SK-N-SH (cell line): Measurements from ENCODE around the gene RNF168. TPM values are rescaled to one million over a fixed set of nuclear protein-coding genes. Genes with fewer than 3 reads are reported as not detected.

Source experiments
- CTCF ChIA-PET: fragments of 300-600, 350-600 bp; formaldehyde crosslinking; extraction: SDS; loops from one replicate; lab custom pipeline; 2021; lab: Yijun Ruan, JAX
- POLR2A ChIA-PET: fragments of 350-600 bp; sonication (Branson Sonifier 250); formaldehyde crosslinking; extraction: SDS; loops from one replicate; lab custom pipeline; 2020; ENCODE audit warnings: antibody characterized with exemption, inconsistent platforms; lab: Yijun Ruan, JAX
- DNase-seq: peaks from one replicate; pipeline ENCODE4 v3.0.0; 2012
- H2AFZ ChIP-seq: fragments of 200-600 bp; sonication (generic); 2 replicates; pipeline ENCODE4 v1.8.1; 2016; ENCODE audit warnings: antibody characterized with exemption, mild to moderate bottlenecking, low read depth
- H3F3A ChIP-seq: fragments of 200-600 bp; sonication (generic); replicated peaks from 2 replicates; pipeline ENCODE3; 2016; ENCODE audit warnings: antibody characterized with exemption, mild to moderate bottlenecking; ENCODE audit not compliant: insufficient read depth
- H3K27ac ChIP-seq, 2 experiments: fragments of 200-500 bp in 1 of 2; fragments of 200-600 bp in 1 of 2; sonication (Bioruptor generic) in 1 of 2; sonication (generic), shearing (Covaris generic) in 1 of 2; 2 replicates each; pipeline versions ENCODE4 v1.5.1 to v1.6.1; 2014 to 2016; ENCODE audit warnings: low read depth in 2 of 2, inconsistent platforms in 1 of 2, low read length in 1 of 2, mild to moderate bottlenecking in 1 of 2, mixed read lengths in 1 of 2
- H3K27me3 ChIP-seq: fragments of 200-600 bp; sonication (generic), shearing (Covaris generic); 2 replicates; pipeline ENCODE4 v1.6.1; 2016; ENCODE audit warnings: mixed run types; ENCODE audit not compliant: insufficient read depth
- H3K36me3 ChIP-seq, 2 experiments: fragments of 200-500 bp in 1 of 2; fragments of 200-600 bp in 1 of 2; sonication (Bioruptor generic) in 1 of 2; sonication (generic) in 1 of 2; replicated peaks in 1 of 2; 2 replicates each; pipeline versions ENCODE3 to v1.5.1; 2014 to 2016; ENCODE audit warnings: low read length in 1 of 2, mild to moderate bottlenecking in 1 of 2; ENCODE audit not compliant: insufficient read depth in 2 of 2, control insufficient read depth in 1 of 2
- H3K4me1 ChIP-seq, 2 experiments: fragments of 200-500 bp in 1 of 2; fragments of 200-600 bp in 1 of 2; sonication (Bioruptor generic) in 1 of 2; sonication (generic), shearing (Covaris generic) in 1 of 2; 2 replicates each; pipeline versions ENCODE4 v1.5.1 to v1.6.1; 2014 to 2016; ENCODE audit warnings: low read depth in 1 of 2, low read length in 1 of 2, mixed run types in 1 of 2; ENCODE audit not compliant: insufficient read depth in 2 of 2, control insufficient read depth in 1 of 2
- H3K4me2 ChIP-seq: fragments of 200-600 bp; sonication (generic), shearing (Covaris generic); 2 replicates; pipeline ENCODE4 v1.6.1; 2017; ENCODE audit warnings: mixed run types
- H3K4me3 ChIP-seq, 2 experiments: fragments of 200-500 bp in 1 of 2; fragments of 200-600 bp in 1 of 2; sonication (Bioruptor generic) in 1 of 2; sonication (generic), shearing (Covaris generic) in 1 of 2; 2 replicates each; pipeline versions ENCODE4 v1.5.1 to v1.8.1; 2014 to 2016; ENCODE audit warnings: low read depth in 2 of 2, inconsistent platforms in 1 of 2, low read length in 1 of 2, mild to moderate bottlenecking in 1 of 2, mixed read lengths in 1 of 2, moderate library complexity in 1 of 2
- H3K79me2 ChIP-seq: fragments of 200-600 bp; sonication (generic); 2 replicates; pipeline ENCODE4 v1.8.1; 2017; ENCODE audit warnings: mild to moderate bottlenecking; ENCODE audit not compliant: insufficient read depth
- H3K9ac ChIP-seq: fragments of 200-600 bp; sonication (generic); 2 replicates; pipeline ENCODE4 v1.6.1; 2017; ENCODE audit warnings: mixed run types
- H3K9me2 ChIP-seq: fragments of 200-600 bp; sonication (generic); 2 replicates; pipeline ENCODE4 v1.6.1; 2017; ENCODE audit warnings: mixed run types
- H3K9me3 ChIP-seq: fragments of 200-600 bp; sonication (generic); 2 replicates; pipeline ENCODE4 v1.6.1; 2017; ENCODE audit warnings: mixed run types, mild to moderate bottlenecking, moderate library complexity
- H4K20me1 ChIP-seq: fragments of 200-600 bp; sonication (generic); 2 replicates; pipeline ENCODE4 v1.6.1; 2017; ENCODE audit warnings: mild to moderate bottlenecking, mixed run types; ENCODE audit not compliant: insufficient read depth
- CHD2 ChIP-seq: fragments of 150-350 bp; IDR thresholded peaks from 2 replicates; pipeline ENCODE4 v1.6.1; 2018; ENCODE audit warnings: low read length; ENCODE audit not compliant: partially characterized antibody
- ELF1 ChIP-seq: IDR thresholded peaks from 2 replicates; pipeline ENCODE4 v1.4.0; 2012
- EP300 ChIP-seq, 2 experiments: IDR thresholded peaks; 2 replicates each; pipeline versions ENCODE4 v1.4.0 to v1.6.1; 2012; ENCODE audit warnings: borderline replicate concordance in 1 of 2, low read depth in 1 of 2, low read length in 1 of 2
- EZH2phosphoT487 ChIP-seq: fragments of 200-600 bp; sonication (generic); IDR thresholded peaks from 2 replicates; pipeline ENCODE4 v1.6.1; 2017; ENCODE audit warnings: low read depth, mixed run types, mild to moderate bottlenecking, antibody characterized with exemption, moderate library complexity, borderline replicate concordance
- FOSL2 ChIP-seq: IDR thresholded peaks from 2 replicates; pipeline ENCODE4 v1.4.0; 2012; ENCODE audit warnings: low read depth, mild to moderate bottlenecking, moderate library complexity, borderline replicate concordance
- FOXJ3 ChIP-seq: sonication (generic); formaldehyde crosslinking; IDR thresholded peaks from 2 replicates; pipeline ENCODE4 v1.5.1; 2020; ENCODE audit warnings: mild to moderate bottlenecking, missing genetic modification reagents
- FOXM1 ChIP-seq: IDR thresholded peaks from 2 replicates; pipeline ENCODE4 v1.4.0; 2012; ENCODE audit warnings: low read depth, mild to moderate bottlenecking
- JUND ChIP-seq: IDR thresholded peaks from 2 replicates; pipeline ENCODE4 v1.4.0; 2012
- MEF2A ChIP-seq: IDR thresholded peaks from 2 replicates; pipeline ENCODE4 v1.4.0; 2012; ENCODE audit warnings: low read depth, borderline replicate concordance
- NFIC ChIP-seq: IDR thresholded peaks from 2 replicates; pipeline ENCODE4 v1.4.0; 2012; ENCODE audit warnings: borderline replicate concordance
- NRF1 ChIP-seq: IDR thresholded peaks from 2 replicates; pipeline ENCODE4 v1.6.1; 2012; ENCODE audit warnings: low read depth, mild to moderate bottlenecking, low read length
- RAD21 ChIP-seq: IDR thresholded peaks from 2 replicates; pipeline ENCODE4 v1.6.1; 2012; ENCODE audit warnings: mild to moderate bottlenecking, low read length
- RCOR1 ChIP-seq: fragments of 150-350 bp; IDR thresholded peaks from 2 replicates; pipeline ENCODE4 v1.6.1; 2017; ENCODE audit warnings: antibody characterized with exemption, low read length
- SIN3A ChIP-seq: IDR thresholded peaks from 2 replicates; pipeline ENCODE4 v1.6.1; 2012; ENCODE audit warnings: low read depth, mild to moderate bottlenecking, low read length, moderate library complexity, borderline replicate concordance
- SMC3 ChIP-seq: IDR thresholded peaks from 2 replicates; pipeline ENCODE4 v1.6.1; 2012; ENCODE audit warnings: low read depth, low read length, improper control_type of control experiment
- TCF12 ChIP-seq: IDR thresholded peaks from 2 replicates; pipeline ENCODE4 v1.4.0; 2012
- WGBS: methylation state at CpG from one replicate; pipeline ENCODE4 v1.1.6; 2017; ENCODE audit warnings: low lambda C conversion rate; 5-methylcytosine and 5-hydroxymethylcytosine counted together
- polyA plus RNA-seq, 3 experiments: library from polyadenylated mRNA; depleted of rRNA; stranded (reverse); fragments of >200 nt; gene quantifications; 2 replicates each; pipeline ENCODE4 v1.2.3, GENCODE V29; 2012
- TF ChIP-seq, protein P1 (sequence below): IDR thresholded peaks from 2 replicates; pipeline ENCODE4 v1.4.0; 2012; ENCODE audit warnings: low read depth
- TF ChIP-seq, protein P2 (sequence below): IDR thresholded peaks from 2 replicates; pipeline ENCODE4; 2012
- TF ChIP-seq, protein P3 (sequence below): IDR thresholded peaks from 2 replicates; pipeline ENCODE4 v1.4.0; 2012; ENCODE audit warnings: low read depth, borderline replicate concordance
- TF ChIP-seq, protein P4 (sequence below): IDR thresholded peaks from 2 replicates; pipeline ENCODE4 v1.6.1; 2012; ENCODE audit warnings: mild to moderate bottlenecking, low read depth, low read length, moderate library complexity

RNF168 gene
- polyA plus RNA-seq, 1 of the 3 experiments (the other 2 are of a cell fraction): 1.9 TPM

DNA sequence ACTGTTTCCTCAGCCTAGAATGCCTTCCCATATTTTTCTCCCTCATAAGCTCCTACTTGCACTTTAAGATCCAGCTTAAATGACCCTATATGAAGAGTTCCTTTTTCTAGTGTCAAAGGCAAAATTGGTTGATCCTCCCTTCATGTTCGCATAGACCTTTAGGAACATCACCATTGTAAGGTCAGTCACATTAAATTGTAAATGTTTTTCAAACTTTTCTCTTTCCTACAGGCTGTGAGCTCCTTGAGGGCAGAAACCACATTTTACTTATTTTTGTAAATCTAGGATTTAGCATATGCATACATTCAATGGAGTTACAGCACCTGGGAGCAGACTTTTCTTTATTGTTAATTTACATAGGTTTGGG is 10.8 kb upstream of the RNF168 start:
- Histone ChIP-seq H3K27ac (no peak overlapping the region), H3K4me1 (no peaks in the 10 kb centered on the region), H3K79me2 (no peaks in the 10 kb centered on the region), H3K9ac (no peak overlapping the region), H3K4me3 (no peak overlapping the region), H3K27me3 (no peaks in the 10 kb centered on the region), H3K4me2 (no peak overlapping the region), H4K20me1 (no peaks in the 10 kb centered on the region), H3K9me2 (no peaks in the 10 kb centered on the region), H3K36me3 (no peaks in the 10 kb centered on the region), H3K9me3 (peaks cover 1% of the 10 kb centered on the region; the same call in 1 of the 2 replicates), H3F3A (no peaks in the 10 kb centered on the region), H2AFZ (no peak overlapping the region)
- POLR2A ChIA-PET: no interaction called here
- 91% methylated on average over 1 of the region's 1 CpG for WGBS
- DNase-seq: no peak
- CTCF ChIA-PET: interaction anchor here (1.9 kb wide), 1 partner anchor 14 kb away, joined by 7 read pairs; no protein-coding TSS in a partner anchor
- TF ChIP-seq RAD21 (no peak), FOXM1 (no peak), ELF1 (no peak), EZH2phosphoT487 (no peak), MEF2A (no peak), SIN3A (no peak), SMC3 (no peak), CHD2 (no peak), JUND (no peak), TCF12 (no peak), EP300 (IDR thresholded peaks at IDR 0.05; ENCODE audit: borderline replicate concordance in 1 of 2, low read depth in 1 of 2, low read length in 1 of 2) (no peak)
- TF ChIP-seq, protein P1, sequence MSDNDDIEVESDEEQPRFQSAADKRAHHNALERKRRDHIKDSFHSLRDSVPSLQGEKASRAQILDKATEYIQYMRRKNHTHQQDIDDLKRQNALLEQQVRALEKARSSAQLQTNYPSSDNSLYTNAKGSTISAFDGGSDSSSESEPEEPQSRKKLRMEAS: no peak
- TF ChIP-seq, protein P2, sequence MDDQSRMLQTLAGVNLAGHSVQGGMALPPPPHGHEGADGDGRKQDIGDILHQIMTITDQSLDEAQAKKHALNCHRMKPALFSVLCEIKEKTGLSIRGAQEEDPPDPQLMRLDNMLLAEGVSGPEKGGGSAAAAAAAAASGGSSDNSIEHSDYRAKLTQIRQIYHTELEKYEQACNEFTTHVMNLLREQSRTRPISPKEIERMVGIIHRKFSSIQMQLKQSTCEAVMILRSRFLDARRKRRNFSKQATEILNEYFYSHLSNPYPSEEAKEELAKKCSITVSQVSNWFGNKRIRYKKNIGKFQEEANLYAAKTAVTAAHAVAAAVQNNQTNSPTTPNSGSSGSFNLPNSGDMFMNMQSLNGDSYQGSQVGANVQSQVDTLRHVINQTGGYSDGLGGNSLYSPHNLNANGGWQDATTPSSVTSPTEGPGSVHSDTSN: no peak

DNA sequence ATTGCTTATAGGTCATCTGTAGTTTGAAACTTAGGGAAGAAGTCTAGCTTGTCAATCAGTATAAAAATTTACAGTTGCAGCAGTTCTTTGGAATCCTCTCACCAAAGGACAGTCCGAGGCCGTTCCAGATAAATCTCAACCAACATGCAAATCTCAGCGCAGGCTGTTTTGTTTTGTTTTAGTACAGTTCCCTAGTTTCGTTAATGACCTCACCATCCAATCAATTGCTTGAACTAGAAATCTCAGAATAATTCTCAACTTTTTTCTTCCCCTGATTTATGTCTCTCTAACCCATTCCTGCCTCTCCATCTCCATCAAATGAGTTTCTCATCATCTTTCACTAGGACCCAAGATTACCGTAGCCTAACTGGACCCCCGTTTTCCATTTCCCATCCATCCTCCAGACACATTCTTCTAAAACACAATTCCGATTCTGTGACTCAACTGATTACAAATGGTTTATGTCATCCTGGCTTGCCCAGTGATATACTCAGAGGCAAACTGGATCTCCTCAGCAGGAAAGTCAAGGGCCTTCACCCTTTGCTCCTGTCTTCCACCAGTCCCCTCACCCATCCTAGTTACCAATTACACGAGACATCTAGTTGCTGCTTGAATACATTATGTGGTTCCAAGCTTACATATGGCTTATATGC is 10.3 kb upstream of the RNF168 start:
- Histone ChIP-seq H3K27ac (no peak overlapping the region), H3K79me2 (no peaks in the 10 kb centered on the region), H3K4me3 (no peak overlapping the region), H4K20me1 (no peaks in the 10 kb centered on the region), H3F3A (no peaks in the 10 kb centered on the region), H2AFZ (no peak overlapping the region), H3K9me2 (no peaks in the 10 kb centered on the region), H3K4me2 (no peak overlapping the region), H3K4me1 (no peaks in the 10 kb centered on the region), H3K36me3 (no peaks in the 10 kb centered on the region), H3K9ac (no peak overlapping the region), H3K27me3 (no peaks in the 10 kb centered on the region), H3K9me3 (no peaks in the 10 kb centered on the region)
- whole genome bisulfite sequencing: 64% methylated on average over 8 of the region's 8 CpGs
- CTCF ChIA-PET: interaction anchor here (1.9 kb wide), 1 partner anchor 15 kb away, joined by 7 read pairs; no protein-coding TSS in a partner anchor
- POLR2A ChIA-PET: no interaction called here
- no peak for DNase-seq
- TF ChIP-seq CHD2: no peak
- TF ChIP-seq TCF12: no peak
- no peak for TF ChIP-seq FOXJ3 (CRISPR knock-in tag)
- TF ChIP-seq NRF1: no peak
- TF ChIP-seq ELF1: no peak
- TF ChIP-seq SIN3A: no peak
- TF ChIP-seq, protein P3, sequence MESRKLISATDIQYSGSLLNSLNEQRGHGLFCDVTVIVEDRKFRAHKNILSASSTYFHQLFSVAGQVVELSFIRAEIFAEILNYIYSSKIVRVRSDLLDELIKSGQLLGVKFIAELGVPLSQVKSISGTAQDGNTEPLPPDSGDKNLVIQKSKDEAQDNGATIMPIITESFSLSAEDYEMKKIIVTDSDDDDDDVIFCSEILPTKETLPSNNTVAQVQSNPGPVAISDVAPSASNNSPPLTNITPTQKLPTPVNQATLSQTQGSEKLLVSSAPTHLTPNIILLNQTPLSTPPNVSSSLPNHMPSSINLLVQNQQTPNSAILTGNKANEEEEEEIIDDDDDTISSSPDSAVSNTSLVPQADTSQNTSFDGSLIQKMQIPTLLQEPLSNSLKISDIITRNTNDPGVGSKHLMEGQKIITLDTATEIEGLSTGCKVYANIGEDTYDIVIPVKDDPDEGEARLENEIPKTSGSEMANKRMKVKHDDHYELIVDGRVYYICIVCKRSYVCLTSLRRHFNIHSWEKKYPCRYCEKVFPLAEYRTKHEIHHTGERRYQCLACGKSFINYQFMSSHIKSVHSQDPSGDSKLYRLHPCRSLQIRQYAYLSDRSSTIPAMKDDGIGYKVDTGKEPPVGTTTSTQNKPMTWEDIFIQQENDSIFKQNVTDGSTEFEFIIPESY: no peak
- no peak for TF ChIP-seq NFIC
- no peak for TF ChIP-seq RCOR1
- TF ChIP-seq EP300 (IDR thresholded peaks at IDR 0.05; ENCODE audit: borderline replicate concordance in 1 of 2, low read depth in 1 of 2, low read length in 1 of 2): no peak
- TF ChIP-seq, protein P2: no peak
- TF ChIP-seq, protein P4, sequence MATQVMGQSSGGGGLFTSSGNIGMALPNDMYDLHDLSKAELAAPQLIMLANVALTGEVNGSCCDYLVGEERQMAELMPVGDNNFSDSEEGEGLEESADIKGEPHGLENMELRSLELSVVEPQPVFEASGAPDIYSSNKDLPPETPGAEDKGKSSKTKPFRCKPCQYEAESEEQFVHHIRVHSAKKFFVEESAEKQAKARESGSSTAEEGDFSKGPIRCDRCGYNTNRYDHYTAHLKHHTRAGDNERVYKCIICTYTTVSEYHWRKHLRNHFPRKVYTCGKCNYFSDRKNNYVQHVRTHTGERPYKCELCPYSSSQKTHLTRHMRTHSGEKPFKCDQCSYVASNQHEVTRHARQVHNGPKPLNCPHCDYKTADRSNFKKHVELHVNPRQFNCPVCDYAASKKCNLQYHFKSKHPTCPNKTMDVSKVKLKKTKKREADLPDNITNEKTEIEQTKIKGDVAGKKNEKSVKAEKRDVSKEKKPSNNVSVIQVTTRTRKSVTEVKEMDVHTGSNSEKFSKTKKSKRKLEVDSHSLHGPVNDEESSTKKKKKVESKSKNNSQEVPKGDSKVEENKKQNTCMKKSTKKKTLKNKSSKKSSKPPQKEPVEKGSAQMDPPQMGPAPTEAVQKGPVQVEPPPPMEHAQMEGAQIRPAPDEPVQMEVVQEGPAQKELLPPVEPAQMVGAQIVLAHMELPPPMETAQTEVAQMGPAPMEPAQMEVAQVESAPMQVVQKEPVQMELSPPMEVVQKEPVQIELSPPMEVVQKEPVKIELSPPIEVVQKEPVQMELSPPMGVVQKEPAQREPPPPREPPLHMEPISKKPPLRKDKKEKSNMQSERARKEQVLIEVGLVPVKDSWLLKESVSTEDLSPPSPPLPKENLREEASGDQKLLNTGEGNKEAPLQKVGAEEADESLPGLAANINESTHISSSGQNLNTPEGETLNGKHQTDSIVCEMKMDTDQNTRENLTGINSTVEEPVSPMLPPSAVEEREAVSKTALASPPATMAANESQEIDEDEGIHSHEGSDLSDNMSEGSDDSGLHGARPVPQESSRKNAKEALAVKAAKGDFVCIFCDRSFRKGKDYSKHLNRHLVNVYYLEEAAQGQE: no peak
- TF ChIP-seq FOSL2: no peak
